Choroid plexus epithelial cell (primary cell): ENCODE results near the gene PHLDA2.

Experiments
- DNase-seq: peaks from one replicate; pipeline ENCODE4 v3.0.0-alpha.2; 2010; ENCODE audit warnings: low read depth
- H3K4me3 ChIP-seq: 2 replicates; pipeline ENCODE4 v1.5.1; 2011; ENCODE audit warnings: low read depth, mild to moderate bottlenecking, control low read depth, low read length, moderate library complexity
- CTCF ChIP-seq: conservative IDR thresholded peaks from 2 replicates; pipeline ENCODE4 v1.5.1; 2011; ENCODE audit warnings: low read depth, mild to moderate bottlenecking, control low read depth, inconsistent platforms, low read length, moderate library complexity

Gene PHLDA2

GRCh38 chr11:2927121-2927800 lies 2.0 kb downstream of the PHLDA2 start:
- no peak for DNase-seq
- peak overlapping the region; percentile 81 for H3K4me3 ChIP-seq
- no peak for TF ChIP-seq CTCF

GRCh38 chr11:2926611-2927051 lies 2.6 kb downstream of the PHLDA2 start:
- TF ChIP-seq CTCF: no peak
- peak overlapping the region; percentile 3 for H3K4me3 ChIP-seq
- DNase-seq: no peak

GRCh38 chr11:2924821-2925675 lies 4.2 kb downstream of the PHLDA2 start:
- H3K4me3 ChIP-seq: no peak overlapping the region
- TF ChIP-seq CTCF: no peak
- DNase-seq: no peak

- TF ChIP-seq CTCF: no peak
- no peak overlapping the region for H3K4me3 ChIP-seq
- DNase-seq: no peak
Measured at GRCh38 chr11:2924381-2924780, 4.8 kb downstream of the PHLDA2 start.

- no peak overlapping the region for H3K4me3 ChIP-seq
Measured at GRCh38 chr11:2923446-2924375, 5.5 kb downstream of the PHLDA2 start.

More at GRCh38 chr11:2923446-2924375, 5.5 kb downstream of the PHLDA2 start:
- TF ChIP-seq CTCF: no peak
- no peak for DNase-seq
